GM23338 (cell line): ENCODE measurements around the gene CRTC3. TPM values are rescaled to one million over a fixed set of nuclear protein-coding genes. Genes with fewer than 3 reads are reported as not detected.

Experiments used
- ATAC-seq: fragments of 200-7000 bp; cut with Tn5 transposase; 3 replicates; pipeline ENCODE4 v1.9.1; 2020
- DNase-seq: peaks from one replicate; pipeline ENCODE4 v3.0.0-alpha.2; 2015; ENCODE audit warnings: low spot score
- H2AFZ ChIP-seq: fragments of 200-600 bp; sonication (generic); 2 replicates; pipeline ENCODE4 v1.8.0; 2016; ENCODE audit warnings: antibody characterized with exemption, mild to moderate bottlenecking, moderate library complexity
- H3F3A ChIP-seq: fragments of 200-600 bp; sonication (generic); replicated peaks from 2 replicates; pipeline ENCODE4 v1.8.0; 2017; ENCODE audit warnings: antibody characterized with exemption, mixed run types, low read depth
- H3K27ac ChIP-seq: fragments of 200-600 bp; sonication (generic); 2 replicates; pipeline ENCODE4 v1.6.1; 2016; ENCODE audit warnings: low read depth
- H3K27me3 ChIP-seq: fragments of 200-600 bp; sonication (generic); 2 replicates; pipeline ENCODE4 v1.8.0; 2016; ENCODE audit warnings: mild to moderate bottlenecking, mixed run types, moderate library complexity; ENCODE audit not compliant: insufficient read depth
- H3K36me3 ChIP-seq: fragments of 200-600 bp; sonication (generic); 2 replicates; pipeline ENCODE4 v1.8.0; 2016; ENCODE audit warnings: mild to moderate bottlenecking; ENCODE audit not compliant: insufficient read depth
- H3K4me1 ChIP-seq: fragments of 200-600 bp; sonication (generic); 2 replicates; pipeline ENCODE4 v1.8.0; 2016; ENCODE audit warnings: mild to moderate bottlenecking, moderate library complexity; ENCODE audit not compliant: insufficient read depth
- H3K4me2 ChIP-seq: fragments of 200-600 bp; sonication (generic); 2 replicates; pipeline ENCODE4 v1.7.1; 2017; ENCODE audit warnings: mixed run types
- H3K4me3 ChIP-seq: fragments of 200-600 bp; sonication (generic); 2 replicates; pipeline ENCODE4 v1.6.1; 2016; ENCODE audit warnings: mixed run types
- H3K79me2 ChIP-seq: fragments of 200-600 bp; sonication (generic); replicated peaks from 2 replicates; pipeline ENCODE4 v1.8.0; 2017; ENCODE audit warnings: mild to moderate bottlenecking; ENCODE audit not compliant: insufficient read depth
- H3K9me2 ChIP-seq: fragments of 200-600 bp; sonication (generic); 2 replicates; pipeline ENCODE4 v1.8.0; 2017; ENCODE audit not compliant: insufficient read depth
- H4K20me1 ChIP-seq: fragments of 200-600 bp; sonication (generic); replicated peaks from 2 replicates; pipeline ENCODE4 v1.8.0; 2017; ENCODE audit warnings: mild to moderate bottlenecking; ENCODE audit not compliant: insufficient read depth
- H3K27ac Mint-ChIP-seq: 2 replicates; pipeline ENCODE4 v1.8.0; 2020; ENCODE audit warnings: inconsistent platforms, mild to moderate bottlenecking, moderate library complexity, mixed read lengths
- H3K27me3 Mint-ChIP-seq: 3 replicates; pipeline ENCODE4 v1.8.0; 2022; ENCODE audit warnings: low read depth, mild to moderate bottlenecking, moderate library complexity, mixed read lengths, inconsistent platforms; ENCODE audit not compliant: insufficient read depth, poor library complexity
- H3K36me3 Mint-ChIP-seq: 3 replicates; pipeline ENCODE4 v1.8.0; 2021; ENCODE audit warnings: low read depth, mild to moderate bottlenecking, inconsistent platforms, moderate library complexity, mixed read lengths
- H3K4me1 Mint-ChIP-seq: 3 replicates; pipeline ENCODE4 v1.8.0; 2020; ENCODE audit warnings: mild to moderate bottlenecking, inconsistent platforms, mixed read lengths
- H3K4me3 Mint-ChIP-seq: 3 replicates; pipeline ENCODE4 v1.8.0; 2021; ENCODE audit warnings: moderate library complexity, mild to moderate bottlenecking, inconsistent platforms, mixed read lengths
- H3K9me3 Mint-ChIP-seq: 3 replicates; pipeline ENCODE4 v1.8.0; 2020; ENCODE audit warnings: moderate library complexity, mild to moderate bottlenecking, inconsistent platforms, mixed read lengths
- CREB1 ChIP-seq: fragments of 250-450 bp; sonication (Bioruptor Pico); IDR thresholded peaks from 2 replicates; pipeline ENCODE4 v1.5.0; 2020; ENCODE audit warnings: low read depth, mild to moderate bottlenecking, moderate library complexity
- EZH2 ChIP-seq: fragments of 200-600 bp; sonication (generic); IDR thresholded peaks from one replicate; pipeline ENCODE4 v1.8.0; 2017; ENCODE audit warnings: antibody characterized with exemption, mild to moderate bottlenecking, low read depth; ENCODE audit not compliant: unreplicated experiment
- EZH2phosphoT487 ChIP-seq: fragments of 200-600 bp; sonication (generic); IDR thresholded peaks from one replicate; pipeline ENCODE4 v1.8.1; 2018; ENCODE audit warnings: antibody characterized with exemption; ENCODE audit not compliant: unreplicated experiment
- JUNB ChIP-seq: IDR thresholded peaks from one replicate; pipeline ENCODE4 v1.6.1; 2016; ENCODE audit warnings: antibody characterized with exemption; ENCODE audit not compliant: unreplicated experiment
- NANOG ChIP-seq: IDR thresholded peaks from 2 replicates; pipeline ENCODE4 v1.6.1; 2016; ENCODE audit warnings: antibody characterized with exemption, borderline replicate concordance
- POLR2AphosphoS5 ChIP-seq: IDR thresholded peaks from 2 replicates; pipeline ENCODE4 v1.6.1; 2016; ENCODE audit warnings: antibody characterized with exemption, low read depth
- ZNF114 ChIP-seq: fragments of 250-450 bp; sonication (Bioruptor Pico); IDR thresholded peaks from 2 replicates; pipeline ENCODE4 v1.5.0; 2020; ENCODE audit warnings: mild to moderate bottlenecking, moderate library complexity
- ZNF331 ChIP-seq: fragments of 250-450 bp; sonication (Bioruptor Pico); IDR thresholded peaks from 2 replicates; pipeline ENCODE4 v1.5.0; 2020; ENCODE audit warnings: low read depth, mild to moderate bottlenecking, moderate library complexity
- polyA plus RNA-seq: library from polyadenylated mRNA; unstranded; fragments of >200 nt; fragmentation: Nextera tagmentation; extraction: Ambion mirVana; gene quantifications from 2 replicates; pipeline ENCODE4 v1.2.1, GENCODE V29; 2016
- total RNA-seq: library from RNA; depleted of rRNA; stranded (reverse); fragments of >200 nt; shearing (Covaris generic); gene quantifications from 2 replicates; pipeline ENCODE4 v1.2.3, GENCODE V29; 2014
- TF ChIP-seq, protein P1 (sequence below): IDR thresholded peaks from 2 replicates; pipeline ENCODE4 v1.6.1; 2016; ENCODE audit warnings: antibody characterized with exemption
- TF ChIP-seq, protein P2 (sequence below): IDR thresholded peaks from one replicate; pipeline ENCODE4 v1.6.1; 2018; ENCODE audit warnings: antibody characterized with exemption; ENCODE audit not compliant: unreplicated experiment

Gene CRTC3
- total and polyA plus RNA-seq, 2 experiments from 2014 or later: 2.8 to 3.8 TPM

DNA sequence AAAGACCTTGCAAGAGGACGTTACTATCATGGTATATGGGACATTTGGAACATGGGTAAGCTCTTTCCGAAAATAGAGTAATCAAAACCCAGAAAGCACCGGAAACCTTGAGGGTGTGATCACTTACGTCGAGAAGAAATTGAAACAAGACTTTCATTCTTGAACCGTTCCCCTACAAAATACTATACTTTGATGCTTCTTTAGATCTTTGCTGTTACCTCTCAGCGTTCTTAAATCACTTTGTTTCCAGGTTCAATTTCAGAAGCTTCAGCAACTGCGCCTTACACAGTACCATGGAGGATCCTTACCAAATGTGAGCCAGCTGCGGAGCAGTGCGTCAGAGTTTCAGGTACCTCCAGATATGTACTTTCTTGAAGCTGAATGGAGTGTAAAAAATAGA is 10.1 kb downstream of the CRTC3 start:
- TF ChIP-seq ZNF331 (CRISPR knock-in tag) (no peak), POLR2AphosphoS5 (no peak), CREB1 (CRISPR knock-in tag) (no peak), NANOG (no peak), ZNF114 (CRISPR knock-in tag) (no peak), JUNB (no peak)
- TF ChIP-seq, protein P1, sequence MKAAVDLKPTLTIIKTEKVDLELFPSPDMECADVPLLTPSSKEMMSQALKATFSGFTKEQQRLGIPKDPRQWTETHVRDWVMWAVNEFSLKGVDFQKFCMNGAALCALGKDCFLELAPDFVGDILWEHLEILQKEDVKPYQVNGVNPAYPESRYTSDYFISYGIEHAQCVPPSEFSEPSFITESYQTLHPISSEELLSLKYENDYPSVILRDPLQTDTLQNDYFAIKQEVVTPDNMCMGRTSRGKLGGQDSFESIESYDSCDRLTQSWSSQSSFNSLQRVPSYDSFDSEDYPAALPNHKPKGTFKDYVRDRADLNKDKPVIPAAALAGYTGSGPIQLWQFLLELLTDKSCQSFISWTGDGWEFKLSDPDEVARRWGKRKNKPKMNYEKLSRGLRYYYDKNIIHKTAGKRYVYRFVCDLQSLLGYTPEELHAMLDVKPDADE: no peak

DNA sequence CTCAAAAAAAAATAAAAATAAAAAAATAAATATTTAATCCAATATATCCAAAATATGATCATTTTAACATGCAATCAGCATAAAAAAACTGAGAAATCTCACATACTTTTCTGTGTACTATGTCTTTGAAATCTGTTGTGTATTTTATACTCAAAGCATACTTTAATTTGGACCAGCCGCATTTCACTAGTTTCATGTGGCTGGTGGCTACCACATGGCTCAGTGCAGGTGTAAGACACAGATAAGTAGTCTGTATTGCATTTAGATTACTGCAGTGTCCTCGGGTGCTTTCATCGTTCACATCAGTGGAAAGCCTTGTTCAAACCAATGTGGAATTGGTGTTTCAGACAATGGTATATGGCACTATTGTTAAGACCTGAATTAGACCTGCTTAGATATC is 11.0 kb downstream of the CRTC3 start:
- Histone ChIP-seq H3K4me3 (no peak overlapping the region), H3K27me3 (no peaks in the 10 kb centered on the region), H3F3A (no peaks in the 10 kb centered on the region), H4K20me1 (no peaks in the 10 kb centered on the region), H3K4me2 (no peak overlapping the region), H3K79me2 (no peaks in the 10 kb centered on the region), H2AFZ (no peak overlapping the region), H3K4me1 (no peaks in the 10 kb centered on the region), H3K27ac (no peak overlapping the region), H3K36me3 (no peaks in the 10 kb centered on the region), H3K9me2 (no peaks in the 10 kb centered on the region)
- H3K9me3 Mint-ChIP-seq: no peaks in the 10 kb centered on the region
- H3K27me3 Mint-ChIP-seq: peaks cover 1% of the 10 kb centered on the region
- H3K36me3 Mint-ChIP-seq: no peaks in the 10 kb centered on the region
- no peak overlapping the region for H3K4me3 Mint-ChIP-seq
- DNase-seq (no peak), ATAC-seq (no peak)
- H3K4me1 Mint-ChIP-seq: peaks cover 3% of the 10 kb centered on the region; the same call in 1 of the 3 replicates
- no peak overlapping the region for H3K27ac Mint-ChIP-seq
- TF ChIP-seq JUNB: no peak
- TF ChIP-seq, protein P1: no peak
- no peak for TF ChIP-seq NANOG
- no peak for TF ChIP-seq EZH2phosphoT487
- TF ChIP-seq, protein P2, sequence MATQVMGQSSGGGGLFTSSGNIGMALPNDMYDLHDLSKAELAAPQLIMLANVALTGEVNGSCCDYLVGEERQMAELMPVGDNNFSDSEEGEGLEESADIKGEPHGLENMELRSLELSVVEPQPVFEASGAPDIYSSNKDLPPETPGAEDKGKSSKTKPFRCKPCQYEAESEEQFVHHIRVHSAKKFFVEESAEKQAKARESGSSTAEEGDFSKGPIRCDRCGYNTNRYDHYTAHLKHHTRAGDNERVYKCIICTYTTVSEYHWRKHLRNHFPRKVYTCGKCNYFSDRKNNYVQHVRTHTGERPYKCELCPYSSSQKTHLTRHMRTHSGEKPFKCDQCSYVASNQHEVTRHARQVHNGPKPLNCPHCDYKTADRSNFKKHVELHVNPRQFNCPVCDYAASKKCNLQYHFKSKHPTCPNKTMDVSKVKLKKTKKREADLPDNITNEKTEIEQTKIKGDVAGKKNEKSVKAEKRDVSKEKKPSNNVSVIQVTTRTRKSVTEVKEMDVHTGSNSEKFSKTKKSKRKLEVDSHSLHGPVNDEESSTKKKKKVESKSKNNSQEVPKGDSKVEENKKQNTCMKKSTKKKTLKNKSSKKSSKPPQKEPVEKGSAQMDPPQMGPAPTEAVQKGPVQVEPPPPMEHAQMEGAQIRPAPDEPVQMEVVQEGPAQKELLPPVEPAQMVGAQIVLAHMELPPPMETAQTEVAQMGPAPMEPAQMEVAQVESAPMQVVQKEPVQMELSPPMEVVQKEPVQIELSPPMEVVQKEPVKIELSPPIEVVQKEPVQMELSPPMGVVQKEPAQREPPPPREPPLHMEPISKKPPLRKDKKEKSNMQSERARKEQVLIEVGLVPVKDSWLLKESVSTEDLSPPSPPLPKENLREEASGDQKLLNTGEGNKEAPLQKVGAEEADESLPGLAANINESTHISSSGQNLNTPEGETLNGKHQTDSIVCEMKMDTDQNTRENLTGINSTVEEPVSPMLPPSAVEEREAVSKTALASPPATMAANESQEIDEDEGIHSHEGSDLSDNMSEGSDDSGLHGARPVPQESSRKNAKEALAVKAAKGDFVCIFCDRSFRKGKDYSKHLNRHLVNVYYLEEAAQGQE: no peak
- TF ChIP-seq EZH2: no peak
- TF ChIP-seq ZNF114 (CRISPR knock-in tag): no peak
- TF ChIP-seq POLR2AphosphoS5: no peak

More for the DNA sequence above, 10.1 kb downstream of the CRTC3 start:
- Mint-ChIP-seq H3K27me3 (no peaks in the 10 kb centered on the region), H3K9me3 (no peaks in the 10 kb centered on the region), H3K4me3 (no peak overlapping the region), H3K36me3 (no peaks in the 10 kb centered on the region), H3K27ac (no peak overlapping the region), H3K4me1 (peaks cover 3% of the 10 kb centered on the region; the same call in 1 of the 3 replicates)
- Histone ChIP-seq H2AFZ (no peak overlapping the region), H3F3A (no peaks in the 10 kb centered on the region), H3K79me2 (no peaks in the 10 kb centered on the region), H3K9me2 (no peaks in the 10 kb centered on the region), H3K4me2 (no peak overlapping the region), H3K4me3 (no peak overlapping the region), H4K20me1 (no peaks in the 10 kb centered on the region), H3K36me3 (no peaks in the 10 kb centered on the region), H3K4me1 (no peaks in the 10 kb centered on the region), H3K27me3 (no peaks in the 10 kb centered on the region), H3K27ac (no peak overlapping the region)
- ATAC-seq (no peak), DNase-seq (no peak)
